Ascending aorta (tissue), 2 donors: ENCODE results near the gene MUC3A. TPM values are rescaled to one million over a fixed set of nuclear protein-coding genes. Genes with fewer than 3 reads are reported as not detected.

Source experiments
- DNase-seq, 2 donors: peaks; one replicate each; pipeline ENCODE4 v3.0.0-alpha.2; 2019; ENCODE audit warnings: low spot score in 2 of 2
- H3K27ac ChIP-seq, 2 donors: fragments of 200-600 bp; sonication (generic); one replicate each; pipeline ENCODE4 v1.5.1; 2016 to 2017; ENCODE audit warnings: mild to moderate bottlenecking in 1 of 2
- H3K27me3 ChIP-seq: fragments of 200-600 bp; sonication (generic); one replicate; pipeline ENCODE4 v1.5.1; 2017
- H3K36me3 ChIP-seq, 2 donors: fragments of 200-600 bp; sonication (generic); one replicate each; pipeline ENCODE4 v1.5.1; 2016
- H3K4me1 ChIP-seq, 2 donors: fragments of 200-600 bp; sonication (generic); one replicate each; pipeline ENCODE4 v1.5.1; 2016 to 2017; ENCODE audit warnings: mild to moderate bottlenecking in 1 of 2
- H3K4me3 ChIP-seq, 2 donors: fragments of 200-600 bp; sonication (generic); one replicate each; pipeline ENCODE4 v1.5.1; 2016 to 2017; ENCODE audit warnings: mild to moderate bottlenecking in 1 of 2
- H3K9me3 ChIP-seq, 2 donors: fragments of 200-600 bp; sonication (generic); one replicate each; pipeline ENCODE4 v1.5.1; 2016
- CTCF ChIP-seq, 3 experiments: fragments of 200-600 bp in 2 of 3; fragments of 450-650 bp in 1 of 3; sonication (generic) in 2 of 3; IDR thresholded peaks; one replicate each; pipeline ENCODE4 v1.5.1; 2016 to 2019; ENCODE audit warnings: antibody characterized with exemption in 3 of 3, mild to moderate bottlenecking in 1 of 3, moderate library complexity in 1 of 3
- intact Hi-C: fragments of 100-400 bp; cut with DNase I; formaldehyde crosslinking; loops from one replicate; pipeline ENCODE4 v1.15.1; 2023
- total RNA-seq: library from RNA; depleted of rRNA; stranded (reverse); fragments of >200 nt; gene quantifications from one replicate; pipeline ENCODE4 v1.1.0, GENCODE V29; 2016

The MUC3A gene
- total RNA-seq, 1 donor from 2014 or later: not detected

- Histone ChIP-seq H3K27me3 (peaks cover 22% of the 10 kb centered on the region), H3K27ac (no peak overlapping the region), H3K36me3 (no peaks in the 10 kb centered on the region), H3K4me3 (no peak overlapping the region), H3K4me1 (peaks cover 4 to 6% of the 10 kb centered on the region in 2 donors), H3K9me3 (no peaks in the 10 kb centered on the region)
- no peak for TF ChIP-seq CTCF (IDR thresholded peaks at IDR 0.05)
- no peak for DNase-seq
- intact Hi-C loops: no loop called here
Observed at GRCh38 chr7:100963386-100963785, 14.1 kb downstream of the MUC3A start.

- peaks cover 4 to 6% of the 10 kb centered on the region in 2 donors for H3K4me1 ChIP-seq
- H3K9me3 ChIP-seq: no peaks in the 10 kb centered on the region
- no peak for TF ChIP-seq CTCF (IDR thresholded peaks at IDR 0.05)
- H3K4me3 ChIP-seq: no peak overlapping the region
- no peak for DNase-seq
- peaks cover 22% of the 10 kb centered on the region for H3K27me3 ChIP-seq
- H3K36me3 ChIP-seq: no peaks in the 10 kb centered on the region
- intact Hi-C loops: no loop called here
- H3K27ac ChIP-seq: no peak overlapping the region
Observed at GRCh38 chr7:100963874-100964273, 14.5 kb downstream of the MUC3A start.

- Histone ChIP-seq H3K27me3 (peaks cover 22% of the 10 kb centered on the region), H3K4me1 (peaks cover 4 to 6% of the 10 kb centered on the region in 2 donors), H3K27ac (no peak overlapping the region), H3K4me3 (no peak overlapping the region), H3K9me3 (no peaks in the 10 kb centered on the region), H3K36me3 (no peaks in the 10 kb centered on the region)
- TF ChIP-seq CTCF (IDR thresholded peaks at IDR 0.05): no peak
- no peak for DNase-seq
- intact Hi-C loops: no loop called here
Observed at GRCh38 chr7:100964630-100965029, 15.3 kb downstream of the MUC3A start.

GRCh38 chr7:100965045-100965722, 15.8 kb downstream of the MUC3A start:
- no peak for TF ChIP-seq CTCF (IDR thresholded peaks at IDR 0.05)
- Histone ChIP-seq H3K4me1 (peaks cover 4 to 6% of the 10 kb centered on the region in 2 donors), H3K27me3 (peaks cover 22% of the 10 kb centered on the region), H3K36me3 (no peaks in the 10 kb centered on the region), H3K27ac (no peak overlapping the region), H3K9me3 (no peaks in the 10 kb centered on the region), H3K4me3 (peak overlapping the region in 1 of 2 donors; percentile 47)
- DNase-seq: no peak
- intact Hi-C loops: no loop called here

- Histone ChIP-seq H3K36me3 (no peaks in the 10 kb centered on the region), H3K27ac (no peak overlapping the region), H3K4me3 (peak overlapping the region; percentile 45 to 47), H3K27me3 (peaks cover 22% of the 10 kb centered on the region), H3K9me3 (no peaks in the 10 kb centered on the region), H3K4me1 (peaks cover 4 to 6% of the 10 kb centered on the region in 2 donors)
- peak in 1 of 2 donors; percentile 73 for DNase-seq
- peak; percentile 47 to 68 (median 54) for TF ChIP-seq CTCF (IDR thresholded peaks at IDR 0.05)
- intact Hi-C loops: no loop called here
Observed at GRCh38 chr7:100965723-100966541, 16.6 kb downstream of the MUC3A start.
